ENCODE results near the gene OR4X2. TPM values are rescaled to one million over a fixed set of nuclear protein-coding genes. Genes with fewer than 3 reads are reported as not detected.

Gene OR4X2
- polyA plus RNA-seq, 1 of the 3 experiments (the other 2 are of a cell fraction): not detected

DNA sequence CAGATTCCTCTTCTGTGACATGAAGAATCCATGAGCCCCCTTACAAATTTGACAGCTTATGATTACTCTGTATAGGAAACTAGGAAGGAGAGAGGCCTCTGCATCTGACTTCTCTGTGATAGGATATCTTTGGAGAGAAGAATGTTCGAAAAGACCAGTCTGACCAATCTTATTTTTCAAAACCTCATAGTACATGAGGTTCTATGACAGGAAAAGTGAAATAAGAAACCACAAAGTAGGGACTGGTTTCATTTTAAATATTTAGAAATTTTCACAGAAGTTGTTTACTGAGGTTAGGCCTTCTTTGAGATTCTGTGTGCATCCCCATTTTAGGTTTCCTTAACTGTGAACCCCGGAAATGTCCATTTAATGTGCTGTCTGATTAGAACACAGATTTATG is 16.7 kb downstream of the OR4X2 start:
- Histone ChIP-seq H3K4me1 (ENCODE audit: control insufficient read depth in 1 of 2, insufficient read depth in 2 of 2, low read depth in 1 of 2, low read length in 1 of 2) (no peaks in the 10 kb centered on the region), H3K36me3 (replicated peaks in 1 of 2; ENCODE audit: control insufficient read depth in 1 of 2, insufficient read depth in 2 of 2, low read length in 1 of 2) (no peaks in the 10 kb centered on the region), H3K4me3 (ENCODE audit: low read depth in 2 of 2, low read length in 1 of 2) (no peak overlapping the region), H3F3A (replicated peaks; ENCODE audit: insufficient read depth) (no peaks in the 10 kb centered on the region), H3K27me3 (ENCODE audit: insufficient read depth) (no peaks in the 10 kb centered on the region), H2AFZ (ENCODE audit: low read depth) (no peak overlapping the region), H3K9me3 (no peaks in the 10 kb centered on the region), H3K9ac (no peak overlapping the region), H4K20me1 (ENCODE audit: insufficient read depth) (no peaks in the 10 kb centered on the region), H3K9me2 (no peaks in the 10 kb centered on the region), H3K79me2 (ENCODE audit: insufficient read depth) (no peaks in the 10 kb centered on the region), H3K4me2 (no peak overlapping the region), H3K27ac (ENCODE audit: low read depth in 2 of 2, low read length in 1 of 2) (no peak overlapping the region)
- DNase-seq: no peak
- no peak for TF ChIP-seq GABPA (IDR thresholded peaks at IDR 0.05; ENCODE audit: low read depth)
- TF ChIP-seq EZH2phosphoT487 (IDR thresholded peaks at IDR 0.05; ENCODE audit: borderline replicate concordance, low read depth): no peak
- TF ChIP-seq JUND (IDR thresholded peaks at IDR 0.05): no peak
- TF ChIP-seq, protein P1, sequence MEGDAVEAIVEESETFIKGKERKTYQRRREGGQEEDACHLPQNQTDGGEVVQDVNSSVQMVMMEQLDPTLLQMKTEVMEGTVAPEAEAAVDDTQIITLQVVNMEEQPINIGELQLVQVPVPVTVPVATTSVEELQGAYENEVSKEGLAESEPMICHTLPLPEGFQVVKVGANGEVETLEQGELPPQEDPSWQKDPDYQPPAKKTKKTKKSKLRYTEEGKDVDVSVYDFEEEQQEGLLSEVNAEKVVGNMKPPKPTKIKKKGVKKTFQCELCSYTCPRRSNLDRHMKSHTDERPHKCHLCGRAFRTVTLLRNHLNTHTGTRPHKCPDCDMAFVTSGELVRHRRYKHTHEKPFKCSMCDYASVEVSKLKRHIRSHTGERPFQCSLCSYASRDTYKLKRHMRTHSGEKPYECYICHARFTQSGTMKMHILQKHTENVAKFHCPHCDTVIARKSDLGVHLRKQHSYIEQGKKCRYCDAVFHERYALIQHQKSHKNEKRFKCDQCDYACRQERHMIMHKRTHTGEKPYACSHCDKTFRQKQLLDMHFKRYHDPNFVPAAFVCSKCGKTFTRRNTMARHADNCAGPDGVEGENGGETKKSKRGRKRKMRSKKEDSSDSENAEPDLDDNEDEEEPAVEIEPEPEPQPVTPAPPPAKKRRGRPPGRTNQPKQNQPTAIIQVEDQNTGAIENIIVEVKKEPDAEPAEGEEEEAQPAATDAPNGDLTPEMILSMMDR (IDR thresholded peaks at IDR 0.05): no peak
- TF ChIP-seq NFIC (IDR thresholded peaks at IDR 0.05; ENCODE audit: borderline replicate concordance): no peak
- no peak for TF ChIP-seq POLR2AphosphoS5 (IDR thresholded peaks at IDR 0.05; ENCODE audit: low read depth, low read length)
- ChIA-PET CTCF (no interaction called here), POLR2A (no interaction called here)
- 0% methylated on average over 2 of the region's 2 CpGs for whole genome bisulfite sequencing (ENCODE audit: low lambda C conversion rate)

GRCh38 chr11:48263423-48263911 is 18.6 kb downstream of the OR4X2 start, which contains the start of gene OR4X1:
Gene OR4X1, plus strand, starts transcription at chr11:48263861. Its CDS starts 0 bp downstream, at chr11:48263861.
- H3K27me3 ChIP-seq (ENCODE audit: insufficient read depth): no peaks in the 10 kb centered on the region
- no peaks in the 10 kb centered on the region for H3K9me3 ChIP-seq
- no peak within 1 kb of the TSS for H3K4me3 ChIP-seq (ENCODE audit: low read depth in 2 of 2, low read length in 1 of 2)
- H3F3A ChIP-seq (replicated peaks; ENCODE audit: insufficient read depth): no peaks in the 10 kb centered on the region
- no peaks in the 10 kb centered on the region for H3K36me3 ChIP-seq (replicated peaks in 1 of 2; ENCODE audit: control insufficient read depth in 1 of 2, insufficient read depth in 2 of 2, low read length in 1 of 2)
- H3K79me2 ChIP-seq (ENCODE audit: insufficient read depth): no peaks in the 10 kb centered on the region
- no peaks in the 10 kb centered on the region for H3K4me1 ChIP-seq (ENCODE audit: control insufficient read depth in 1 of 2, insufficient read depth in 2 of 2, low read depth in 1 of 2, low read length in 1 of 2)
- H4K20me1 ChIP-seq (ENCODE audit: insufficient read depth): no peaks in the 10 kb centered on the region
- H3K9ac ChIP-seq: no peak within 1 kb of the TSS
- H3K4me2 ChIP-seq: no peak within 1 kb of the TSS
- H2AFZ ChIP-seq (ENCODE audit: low read depth): no peak within 1 kb of the TSS
- WGBS (ENCODE audit: low lambda C conversion rate): 0% methylated on average over 3 of the region's 3 CpGs
- no peak within 1 kb of the TSS for H3K27ac ChIP-seq (ENCODE audit: low read depth in 2 of 2, low read length in 1 of 2)
- no peak for DNase-seq
- TF ChIP-seq FOSL2 (IDR thresholded peaks at IDR 0.05; ENCODE audit: borderline replicate concordance, low read depth) (no peak), NRF1 (IDR thresholded peaks at IDR 0.05; ENCODE audit: low read depth, low read length) (no peak), GABPA (IDR thresholded peaks at IDR 0.05; ENCODE audit: low read depth) (no peak), EP300 (IDR thresholded peaks at IDR 0.05; ENCODE audit: borderline replicate concordance in 1 of 2, low read depth in 1 of 2, low read length in 1 of 2) (no peak)
- H3K9me2 ChIP-seq: no peaks in the 10 kb centered on the region
- CTCF ChIA-PET: no interaction called here
- POLR2A ChIA-PET: no interaction called here

GRCh38 chr11:48270621-48271020 is 25.7 kb downstream of the OR4X2 start:
- no peak overlapping the region for H3K27ac ChIP-seq (ENCODE audit: low read depth in 2 of 2, low read length in 1 of 2)
- no peaks in the 10 kb centered on the region for H3K36me3 ChIP-seq (replicated peaks in 1 of 2; ENCODE audit: control insufficient read depth in 1 of 2, insufficient read depth in 2 of 2, low read length in 1 of 2)
- H3F3A ChIP-seq (replicated peaks; ENCODE audit: insufficient read depth): no peaks in the 10 kb centered on the region
- POLR2A ChIA-PET: no interaction called here
- CTCF ChIA-PET: no interaction called here
- no peak overlapping the region for H3K4me2 ChIP-seq
- no peak overlapping the region for H3K9ac ChIP-seq
- WGBS (ENCODE audit: low lambda C conversion rate): 0% methylated on average over 3 of the region's 3 CpGs
- H4K20me1 ChIP-seq (ENCODE audit: insufficient read depth): no peaks in the 10 kb centered on the region
- H3K4me3 ChIP-seq (ENCODE audit: low read depth in 2 of 2, low read length in 1 of 2): no peak overlapping the region
- H3K4me1 ChIP-seq (ENCODE audit: control insufficient read depth in 1 of 2, insufficient read depth in 2 of 2, low read depth in 1 of 2, low read length in 1 of 2): no peaks in the 10 kb centered on the region
- no peak for DNase-seq
- H3K79me2 ChIP-seq (ENCODE audit: insufficient read depth): no peaks in the 10 kb centered on the region
- no peaks in the 10 kb centered on the region for H3K9me3 ChIP-seq
- no peak overlapping the region for H2AFZ ChIP-seq (ENCODE audit: low read depth)
- no peaks in the 10 kb centered on the region for H3K9me2 ChIP-seq
- no peaks in the 10 kb centered on the region for H3K27me3 ChIP-seq (ENCODE audit: insufficient read depth)
- TF ChIP-seq NFIC (IDR thresholded peaks at IDR 0.05; ENCODE audit: borderline replicate concordance) (no peak), RFX5 (IDR thresholded peaks at IDR 0.05; ENCODE audit: low read length) (no peak), FOXJ3 (CRISPR knock-in tag; IDR thresholded peaks at IDR 0.05) (no peak), YY1 (IDR thresholded peaks at IDR 0.05; ENCODE audit: low read depth) (no peak), RXRA (IDR thresholded peaks at IDR 0.05; ENCODE audit: borderline replicate concordance, low read depth) (no peak), POLR2AphosphoS5 (IDR thresholded peaks at IDR 0.05; ENCODE audit: low read depth, low read length) (no peak), NRF1 (IDR thresholded peaks at IDR 0.05; ENCODE audit: low read depth, low read length) (no peak), FOXM1 (IDR thresholded peaks at IDR 0.05; ENCODE audit: low read depth) (no peak), SIN3A (IDR thresholded peaks at IDR 0.05; ENCODE audit: borderline replicate concordance, low read depth, low read length) (no peak), CHD2 (IDR thresholded peaks at IDR 0.05; ENCODE audit: low read length, partially characterized antibody) (no peak)
- TF ChIP-seq, protein P2, sequence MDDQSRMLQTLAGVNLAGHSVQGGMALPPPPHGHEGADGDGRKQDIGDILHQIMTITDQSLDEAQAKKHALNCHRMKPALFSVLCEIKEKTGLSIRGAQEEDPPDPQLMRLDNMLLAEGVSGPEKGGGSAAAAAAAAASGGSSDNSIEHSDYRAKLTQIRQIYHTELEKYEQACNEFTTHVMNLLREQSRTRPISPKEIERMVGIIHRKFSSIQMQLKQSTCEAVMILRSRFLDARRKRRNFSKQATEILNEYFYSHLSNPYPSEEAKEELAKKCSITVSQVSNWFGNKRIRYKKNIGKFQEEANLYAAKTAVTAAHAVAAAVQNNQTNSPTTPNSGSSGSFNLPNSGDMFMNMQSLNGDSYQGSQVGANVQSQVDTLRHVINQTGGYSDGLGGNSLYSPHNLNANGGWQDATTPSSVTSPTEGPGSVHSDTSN (IDR thresholded peaks at IDR 0.05): no peak
- TF ChIP-seq, protein P3, sequence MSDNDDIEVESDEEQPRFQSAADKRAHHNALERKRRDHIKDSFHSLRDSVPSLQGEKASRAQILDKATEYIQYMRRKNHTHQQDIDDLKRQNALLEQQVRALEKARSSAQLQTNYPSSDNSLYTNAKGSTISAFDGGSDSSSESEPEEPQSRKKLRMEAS (IDR thresholded peaks at IDR 0.05; ENCODE audit: low read depth): no peak

All from SK-N-SH (cell line).